B cell (primary cell): ENCODE results near the gene FSCB.

ENCODE experiments used
- EZH2 ChIP-seq: IDR thresholded peaks from 2 replicates; pipeline ENCODE4 v1.6.1; 2012; ENCODE audit warnings: borderline replicate concordance, low read depth, mild to moderate bottlenecking, moderate library complexity, low read length; ENCODE audit not compliant: insufficient read depth, poor library complexity, severe bottlenecking
- TF ChIP-seq, protein P1 (sequence below): fragments of 200-600 bp; IDR thresholded peaks from one replicate; pipeline ENCODE4 v1.8.0; 2022; ENCODE audit warnings: antibody characterized with exemption, mild to moderate bottlenecking

DNA sequence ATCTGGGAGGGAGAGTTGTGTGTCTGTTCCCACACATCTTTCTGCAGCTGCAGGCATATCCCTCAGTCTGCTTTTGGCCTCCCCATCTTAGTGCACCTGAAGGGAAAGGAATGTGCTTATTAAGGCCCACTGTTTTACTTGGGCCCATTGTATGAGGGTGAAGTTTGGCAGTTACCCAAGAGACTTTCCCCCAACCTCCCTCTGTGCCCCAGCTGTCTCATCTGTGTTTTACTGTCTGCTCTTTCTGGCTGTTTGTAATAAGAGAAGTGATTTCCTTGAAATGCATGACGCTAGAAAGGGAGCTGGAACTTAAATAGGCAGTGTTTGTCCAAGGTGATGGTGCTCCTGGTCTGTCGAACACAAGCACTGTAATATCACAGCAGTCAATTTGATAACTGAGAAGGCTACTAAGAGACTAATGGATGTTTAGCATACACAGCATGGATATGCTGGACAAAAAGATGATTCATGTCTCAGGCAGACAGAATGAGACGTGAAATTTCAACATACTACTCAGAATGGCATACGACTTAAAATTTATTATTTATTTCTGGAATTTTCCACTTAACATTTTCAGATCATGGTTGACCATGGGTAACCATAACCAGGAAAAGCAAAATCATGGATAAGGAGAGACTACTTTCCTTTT, 43.6 kb downstream of the FSCB start:
- TF ChIP-seq, protein P1, sequence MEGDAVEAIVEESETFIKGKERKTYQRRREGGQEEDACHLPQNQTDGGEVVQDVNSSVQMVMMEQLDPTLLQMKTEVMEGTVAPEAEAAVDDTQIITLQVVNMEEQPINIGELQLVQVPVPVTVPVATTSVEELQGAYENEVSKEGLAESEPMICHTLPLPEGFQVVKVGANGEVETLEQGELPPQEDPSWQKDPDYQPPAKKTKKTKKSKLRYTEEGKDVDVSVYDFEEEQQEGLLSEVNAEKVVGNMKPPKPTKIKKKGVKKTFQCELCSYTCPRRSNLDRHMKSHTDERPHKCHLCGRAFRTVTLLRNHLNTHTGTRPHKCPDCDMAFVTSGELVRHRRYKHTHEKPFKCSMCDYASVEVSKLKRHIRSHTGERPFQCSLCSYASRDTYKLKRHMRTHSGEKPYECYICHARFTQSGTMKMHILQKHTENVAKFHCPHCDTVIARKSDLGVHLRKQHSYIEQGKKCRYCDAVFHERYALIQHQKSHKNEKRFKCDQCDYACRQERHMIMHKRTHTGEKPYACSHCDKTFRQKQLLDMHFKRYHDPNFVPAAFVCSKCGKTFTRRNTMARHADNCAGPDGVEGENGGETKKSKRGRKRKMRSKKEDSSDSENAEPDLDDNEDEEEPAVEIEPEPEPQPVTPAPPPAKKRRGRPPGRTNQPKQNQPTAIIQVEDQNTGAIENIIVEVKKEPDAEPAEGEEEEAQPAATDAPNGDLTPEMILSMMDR = no peak
- no peak for TF ChIP-seq EZH2
